Parathyroid adenoma (tissue), 2 donors: ENCODE results near the gene RTP4.

Experiments used
- H2AFZ ChIP-seq: fragments of 300-600 bp; sonication (generic); one replicate; pipeline ENCODE4 v1.7.0; 2017; ENCODE audit warnings: antibody characterized with exemption, mild to moderate bottlenecking
- H3K27ac ChIP-seq: fragments of 300-600 bp; sonication (generic); one replicate; pipeline ENCODE4 v1.7.0; 2017
- H3K27me3 ChIP-seq: fragments of 300-600 bp; sonication (generic); one replicate; pipeline ENCODE4 v1.7.0; 2017; ENCODE audit warnings: low read length; ENCODE audit not compliant: control insufficient read depth, insufficient read depth
- H3K36me3 ChIP-seq: fragments of 300-600 bp; sonication (generic); one replicate; pipeline ENCODE4 v1.7.0; 2017; ENCODE audit warnings: low read length; ENCODE audit not compliant: control insufficient read depth, insufficient read depth
- H3K4me1 ChIP-seq: fragments of 300-600 bp; sonication (generic); one replicate; pipeline ENCODE4 v1.7.0; 2017; ENCODE audit warnings: control low read depth
- H3K4me2 ChIP-seq: fragments of 300-600 bp; sonication (generic); one replicate; pipeline ENCODE4 v1.7.0; 2017; ENCODE audit warnings: low read length
- H3K4me3 ChIP-seq: fragments of 300-600 bp; sonication (generic); one replicate; pipeline ENCODE4 v1.7.0; 2017; ENCODE audit warnings: low read depth, low read length
- H3K79me2 ChIP-seq: fragments of 300-600 bp; sonication (generic); one replicate; pipeline ENCODE4 v1.7.0; 2017; ENCODE audit warnings: control low read depth
- H3K9ac ChIP-seq: fragments of 300-600 bp; sonication (generic); one replicate; pipeline ENCODE4 v1.7.0; 2017; ENCODE audit warnings: mild to moderate bottlenecking
- H3K9me3 ChIP-seq: fragments of 300-600 bp; sonication (generic); one replicate; pipeline ENCODE4 v1.7.0; 2017; ENCODE audit warnings: low read length; ENCODE audit not compliant: control insufficient read depth
- CTCF ChIP-seq: fragments of 300-600 bp; sonication (generic); IDR thresholded peaks from one replicate; pipeline ENCODE4 v1.7.0; 2017; ENCODE audit warnings: antibody characterized with exemption, mild to moderate bottlenecking
- donor health status: primary hyperparathyroidism.

RTP4 gene

GRCh38 chr3:187396661-187397060 lies 28.5 kb downstream of the RTP4 start:
- Histone ChIP-seq H2AFZ (no peak overlapping the region), H3K36me3 (no peaks in the 10 kb centered on the region), H3K4me3 (no peak overlapping the region), H3K27me3 (no peaks in the 10 kb centered on the region), H3K27ac (no peak overlapping the region), H3K4me1 (no peaks in the 10 kb centered on the region), H3K79me2 (no peaks in the 10 kb centered on the region), H3K9ac (no peak overlapping the region), H3K4me2 (no peak overlapping the region), H3K9me3 (no peaks in the 10 kb centered on the region)
- no peak for TF ChIP-seq CTCF

- TF ChIP-seq CTCF: no peak
- Histone ChIP-seq H3K27ac (no peak overlapping the region), H3K27me3 (no peaks in the 10 kb centered on the region), H3K4me3 (no peak overlapping the region), H3K36me3 (no peaks in the 10 kb centered on the region), H3K79me2 (no peaks in the 10 kb centered on the region), H3K4me1 (no peaks in the 10 kb centered on the region), H3K4me2 (no peak overlapping the region), H2AFZ (no peak overlapping the region), H3K9me3 (no peaks in the 10 kb centered on the region), H3K9ac (no peak overlapping the region)
Measured at GRCh38 chr3:187398955-187399354, 30.8 kb downstream of the RTP4 start.

GRCh38 chr3:187400756-187401155 lies 32.6 kb downstream of the RTP4 start:
- H3K4me2 ChIP-seq: no peak overlapping the region
- H3K27me3 ChIP-seq: no peaks in the 10 kb centered on the region
- H2AFZ ChIP-seq: no peak overlapping the region
- no peaks in the 10 kb centered on the region for H3K36me3 ChIP-seq
- H3K4me1 ChIP-seq: no peaks in the 10 kb centered on the region
- no peak for TF ChIP-seq CTCF
- H3K9me3 ChIP-seq: no peaks in the 10 kb centered on the region
- no peaks in the 10 kb centered on the region for H3K79me2 ChIP-seq
- no peak overlapping the region for H3K27ac ChIP-seq
- H3K4me3 ChIP-seq: no peak overlapping the region
- H3K9ac ChIP-seq: no peak overlapping the region

GRCh38 chr3:187401856-187402255 lies 33.7 kb downstream of the RTP4 start:
- H3K27me3 ChIP-seq: no peaks in the 10 kb centered on the region
- no peaks in the 10 kb centered on the region for H3K36me3 ChIP-seq
- no peak for TF ChIP-seq CTCF
- no peaks in the 10 kb centered on the region for H3K79me2 ChIP-seq
- H3K27ac ChIP-seq: no peak overlapping the region
- H3K4me2 ChIP-seq: no peak overlapping the region
- H3K4me3 ChIP-seq: no peak overlapping the region
- no peaks in the 10 kb centered on the region for H3K9me3 ChIP-seq
- H2AFZ ChIP-seq: no peak overlapping the region
- H3K9ac ChIP-seq: no peak overlapping the region
- H3K4me1 ChIP-seq: no peaks in the 10 kb centered on the region

- no peak overlapping the region for H3K9ac ChIP-seq
- H3K27ac ChIP-seq: no peak overlapping the region
- H3K4me1 ChIP-seq: no peaks in the 10 kb centered on the region
- H3K4me2 ChIP-seq: no peak overlapping the region
- no peaks in the 10 kb centered on the region for H3K9me3 ChIP-seq
- no peaks in the 10 kb centered on the region for H3K36me3 ChIP-seq
- H2AFZ ChIP-seq: no peak overlapping the region
- no peaks in the 10 kb centered on the region for H3K79me2 ChIP-seq
- TF ChIP-seq CTCF: no peak
- H3K27me3 ChIP-seq: no peaks in the 10 kb centered on the region
- H3K4me3 ChIP-seq: no peak overlapping the region
Measured at GRCh38 chr3:187403768-187404288, 35.6 kb downstream of the RTP4 start.
